GM21529 (cell line): ENCODE measurements around the gene BACH2.
"Not testable (repeated sequence)": the region's sequence is repeated elsewhere in the genome, so short reads cannot be mapped to it uniquely, and the experiment has no call there.

ENCODE experiments used
- ATAC-seq: cut with Tn5 transposase; IDR thresholded peaks from one replicate; pipeline ENCODE4 v1.9.1; 2021; ENCODE audit not compliant: unreplicated experiment

Gene BACH2

GRCh38 chr6:90282265-90282664 lies 14.4 kb downstream of the BACH2 start:
- not testable (repeated sequence) for ATAC-seq

DNA sequence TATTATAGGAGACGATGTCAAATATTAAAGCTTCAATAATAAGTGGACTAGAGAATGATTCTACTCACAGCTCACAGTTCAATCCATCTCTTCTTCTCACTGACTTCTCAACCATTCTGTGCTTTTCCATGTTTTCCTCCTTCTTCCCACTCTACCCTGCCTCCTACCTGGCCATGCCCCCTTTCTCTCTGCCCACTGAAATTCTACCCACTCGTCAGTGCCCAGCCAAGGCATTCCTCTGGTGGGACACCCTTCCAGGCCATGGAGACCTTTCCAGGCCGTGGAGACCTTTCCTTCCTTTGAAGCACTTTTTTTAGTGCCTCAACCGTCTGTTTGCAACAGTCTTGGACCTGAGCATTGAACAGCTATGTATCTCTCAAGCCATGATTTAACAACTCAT lies 18.5 kb downstream of the BACH2 start:
- no peak for ATAC-seq

DNA sequence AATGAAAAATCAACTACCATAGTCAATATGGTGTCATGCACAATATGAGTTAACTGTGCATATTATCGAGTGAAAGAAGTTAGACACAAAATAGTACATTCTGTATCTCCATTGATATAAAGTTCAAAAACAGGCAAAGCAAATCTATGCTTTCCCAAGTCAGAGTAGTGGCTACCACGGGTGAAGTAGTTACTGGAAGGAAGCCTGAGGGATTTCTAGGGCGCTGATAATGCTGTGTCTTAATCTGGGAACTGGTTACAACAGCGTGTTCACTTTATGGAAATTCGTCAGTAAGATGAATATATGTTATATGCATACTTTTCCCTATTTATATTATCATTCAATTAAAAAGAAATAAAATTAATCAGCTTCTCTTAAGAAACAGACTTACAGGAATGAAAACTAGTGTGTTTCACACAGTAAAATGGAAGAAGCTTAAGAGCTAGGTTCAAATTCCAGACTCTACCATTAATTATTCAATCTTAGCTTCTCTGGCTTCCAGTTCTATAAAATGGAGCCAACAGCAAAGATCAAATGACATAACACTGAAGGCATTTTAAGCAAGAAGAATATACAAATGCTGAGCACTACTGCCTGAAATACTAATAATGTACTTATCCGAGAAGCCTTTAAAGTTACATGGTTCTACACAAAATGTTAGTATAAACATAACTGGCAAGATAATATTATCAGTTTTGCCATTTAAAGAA lies 19.2 kb downstream of the BACH2 start:
- ATAC-seq, result no peak

DNA sequence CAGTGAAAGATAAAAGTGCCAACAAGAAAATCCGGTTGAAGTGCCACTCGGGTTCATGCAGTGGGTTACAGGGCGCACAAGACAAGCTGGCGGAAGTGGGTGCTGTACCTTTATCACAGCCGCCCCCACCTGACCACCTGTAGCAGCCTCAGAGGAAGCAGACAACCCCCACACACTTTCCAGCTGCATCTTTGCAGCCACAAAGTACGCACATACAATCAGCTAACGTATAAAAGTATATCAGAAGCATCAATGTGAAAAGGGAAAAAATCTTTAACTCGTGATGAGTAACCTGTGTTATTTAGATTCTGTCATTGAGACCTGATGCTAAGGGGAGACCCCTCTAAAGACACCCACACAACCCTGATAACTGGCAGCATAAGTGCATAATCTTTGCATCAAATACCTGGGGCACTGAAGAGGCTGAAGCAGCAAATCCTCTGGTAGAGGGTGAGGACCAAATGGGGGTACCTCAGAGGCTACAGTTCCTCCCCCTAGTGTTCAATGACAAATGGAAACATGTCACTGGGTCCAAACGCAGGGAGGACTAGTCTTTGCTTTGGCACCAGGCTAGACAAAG lies 22.1 kb downstream of the BACH2 start:
- ATAC-seq, result no peak

- no peak for ATAC-seq
Measured at GRCh38 chr6:90273863-90274262, 22.8 kb downstream of the BACH2 start.

DNA sequence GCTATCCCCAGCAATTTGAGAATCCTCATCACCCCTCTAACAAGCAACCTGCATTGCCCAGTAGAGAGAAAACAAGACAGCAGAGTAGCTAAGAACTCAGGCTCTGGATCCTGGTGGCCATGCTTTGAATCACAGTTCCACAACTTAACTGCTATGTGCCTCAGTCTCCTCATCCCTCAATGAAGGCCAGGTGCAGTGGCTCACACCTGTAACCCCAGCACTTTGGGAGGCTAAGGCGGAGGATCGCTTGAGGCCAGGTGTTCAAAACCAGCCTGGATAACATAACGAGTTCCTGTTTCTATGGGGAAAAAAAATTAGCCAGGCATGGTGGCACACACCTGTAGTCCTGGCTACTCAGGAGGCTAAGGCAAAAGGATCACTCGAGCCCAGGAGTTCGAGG lies 23.7 kb downstream of the BACH2 start:
- ATAC-seq, result no peak

GRCh38 chr6:90271831-90272230 lies 24.8 kb downstream of the BACH2 start:
- ATAC-seq, result no peak

DNA sequence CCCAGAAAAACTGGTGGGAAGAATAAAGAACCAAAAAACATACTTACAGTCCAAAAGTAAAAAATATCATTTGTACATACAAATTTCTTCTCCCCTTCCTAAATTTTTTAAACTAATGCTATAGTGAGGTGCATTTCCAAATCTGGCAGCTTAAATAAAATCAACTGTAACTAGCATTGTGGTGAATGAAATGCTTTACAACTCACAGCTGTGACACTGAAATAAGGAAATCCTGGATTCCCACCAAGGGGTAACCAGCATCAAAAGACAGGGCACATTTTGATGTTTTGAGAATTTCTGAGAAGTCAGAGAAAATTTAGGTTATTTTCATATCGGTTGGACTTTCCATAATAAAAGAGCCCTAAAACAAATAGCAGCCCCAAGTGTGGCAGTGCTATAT lies 27.3 kb downstream of the BACH2 start:
- no peak for ATAC-seq

DNA sequence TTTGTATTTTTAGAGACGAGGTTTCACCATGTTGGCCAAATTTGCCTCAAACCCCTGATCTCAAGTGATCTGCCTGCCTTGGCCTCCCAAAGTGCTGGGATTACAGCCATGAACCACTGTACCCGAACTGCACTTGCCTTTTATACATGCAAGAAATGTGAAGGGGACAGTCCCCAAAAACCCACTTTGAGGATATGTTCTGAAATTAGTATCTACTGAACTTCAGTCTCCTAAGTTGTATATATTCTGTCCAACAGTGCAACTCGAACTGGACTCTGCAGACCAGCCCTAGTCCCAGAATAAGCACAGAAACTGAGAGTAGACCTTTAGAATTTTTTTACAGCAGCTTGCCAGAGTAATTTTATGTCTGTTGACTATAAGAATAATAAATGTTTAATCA lies 28.5 kb downstream of the BACH2 start:
- no peak for ATAC-seq

- ATAC-seq, result no peak
Measured at GRCh38 chr6:90266905-90267621, 29.6 kb downstream of the BACH2 start.

DNA sequence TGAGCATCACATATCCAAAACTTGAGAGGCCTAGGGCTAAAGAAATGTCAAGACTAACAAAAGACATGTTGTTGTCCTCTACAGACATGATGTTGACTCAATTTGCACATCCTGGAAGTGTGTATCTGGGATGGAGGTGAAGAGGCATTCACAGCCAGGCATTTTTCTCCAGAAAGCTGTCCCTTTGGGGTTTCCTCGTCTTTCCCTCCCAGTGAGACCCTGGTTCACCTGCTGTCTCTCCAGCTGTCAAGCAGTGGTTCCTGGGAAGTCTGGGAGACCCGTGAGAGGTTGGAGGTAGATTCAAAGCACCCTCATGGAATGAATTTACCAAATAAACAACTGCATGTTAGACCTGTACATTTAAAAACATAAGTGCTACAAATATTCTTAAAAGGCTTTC lies 32.1 kb downstream of the BACH2 start:
- no peak for ATAC-seq

DNA sequence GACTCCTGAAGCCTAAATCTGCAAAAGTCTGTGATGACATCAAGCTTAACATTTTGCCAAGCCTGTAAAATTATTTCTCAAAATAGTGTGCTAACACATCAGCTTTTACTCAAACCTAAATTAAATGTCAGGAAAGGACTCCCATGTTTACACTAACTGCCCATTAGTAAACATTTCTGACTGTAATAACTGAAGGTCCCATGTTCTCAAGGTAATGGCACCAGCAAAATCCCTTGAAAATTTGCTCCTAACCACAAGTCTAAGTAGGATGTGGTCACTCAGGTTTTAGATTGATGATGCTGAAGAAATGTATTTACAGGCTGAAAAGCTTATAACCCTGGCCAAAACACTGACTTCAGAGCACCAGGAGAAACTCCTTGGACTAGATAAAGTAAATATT lies 33.0 kb downstream of the BACH2 start:
- no peak for ATAC-seq

DNA sequence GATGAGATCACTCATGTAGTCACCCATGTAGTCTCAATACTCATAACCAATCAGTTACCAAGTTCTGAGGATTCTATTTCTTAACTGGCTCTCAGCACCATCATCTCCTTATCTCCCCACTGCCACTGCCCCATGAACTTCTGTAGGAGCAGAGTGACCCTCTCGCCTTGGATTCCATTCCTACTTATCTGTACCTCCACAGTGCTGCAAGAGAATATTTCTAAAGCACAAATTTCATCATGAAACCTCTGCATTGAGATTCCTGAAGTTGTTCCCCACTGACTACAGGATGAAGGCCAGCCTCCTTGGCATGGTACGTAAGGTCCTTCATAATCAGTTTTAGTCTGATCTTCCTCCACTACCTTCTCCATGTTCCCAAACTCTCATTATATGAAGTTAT lies 34.8 kb downstream of the BACH2 start:
- ATAC-seq, result no peak

DNA sequence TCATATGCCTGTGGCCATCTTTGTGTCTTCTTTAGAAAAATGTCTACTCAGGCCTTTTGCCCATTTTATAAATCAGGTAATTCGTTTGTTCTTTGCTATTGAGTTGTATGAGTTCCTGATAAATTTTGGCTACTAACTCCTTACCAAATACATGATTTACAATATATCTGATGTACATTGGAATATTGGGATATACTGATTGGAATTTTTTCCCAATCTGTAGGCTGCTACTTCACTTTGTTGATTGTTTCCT lies 39.2 kb downstream of the BACH2 start:
- no peak for ATAC-seq

DNA sequence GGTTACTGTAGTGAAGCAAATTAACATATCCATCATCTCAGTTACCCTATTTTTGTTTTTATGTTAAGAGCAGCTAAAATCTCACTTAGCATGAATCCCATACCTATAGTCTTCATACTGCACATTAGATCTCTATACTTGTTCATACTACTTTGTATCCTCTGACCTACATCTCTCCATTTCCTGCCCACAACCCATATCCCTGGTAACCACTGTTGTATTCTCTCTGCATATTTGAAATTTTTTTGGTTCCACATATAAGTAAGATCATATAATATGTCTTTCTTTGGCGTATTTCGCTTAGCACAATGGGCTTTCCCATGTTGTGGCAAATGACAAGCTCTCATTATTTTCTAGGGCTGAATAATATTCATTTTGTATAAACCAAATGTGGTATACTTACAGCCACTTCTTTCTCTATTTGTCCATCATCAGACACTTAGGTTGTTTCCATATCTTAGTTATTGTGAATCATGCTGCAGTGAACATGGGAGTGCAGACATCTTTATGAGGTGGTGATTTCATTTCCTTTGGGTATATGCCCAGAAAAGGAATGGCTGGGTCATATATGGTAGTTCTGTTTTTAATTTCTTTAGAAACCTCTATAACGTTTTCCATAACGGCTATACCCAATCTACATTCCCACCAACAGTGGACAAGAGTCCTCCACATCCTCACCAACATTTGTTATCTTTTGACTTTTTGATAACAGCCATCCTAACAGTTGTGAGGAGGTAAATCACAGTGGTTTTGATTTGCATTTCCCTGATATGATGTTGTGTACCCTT lies 39.8 kb downstream of the BACH2 start:
- ATAC-seq, result no peak

DNA sequence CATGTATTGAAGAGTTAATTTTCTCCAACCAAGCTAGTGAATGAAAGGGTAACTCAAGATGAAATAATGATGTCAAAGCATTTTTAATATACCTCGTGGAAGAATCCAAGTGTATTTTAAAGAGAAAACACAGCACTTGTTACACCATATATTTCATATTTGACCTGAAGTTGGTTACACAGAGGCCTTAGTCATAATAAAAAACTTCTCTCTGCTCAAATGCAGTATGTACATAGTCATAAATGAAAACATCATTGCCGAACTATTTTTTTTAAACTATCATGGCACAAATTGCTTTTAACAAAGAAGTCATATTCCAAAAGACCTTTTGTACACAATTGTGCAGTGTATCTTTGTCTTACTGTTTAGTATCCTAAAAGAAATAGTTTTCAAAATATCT lies 43.0 kb downstream of the BACH2 start:
- ATAC-seq, result no peak

- ATAC-seq, result peak; percentile 96
Measured at GRCh38 chr6:90251295-90251992, 45.2 kb downstream of the BACH2 start.

DNA sequence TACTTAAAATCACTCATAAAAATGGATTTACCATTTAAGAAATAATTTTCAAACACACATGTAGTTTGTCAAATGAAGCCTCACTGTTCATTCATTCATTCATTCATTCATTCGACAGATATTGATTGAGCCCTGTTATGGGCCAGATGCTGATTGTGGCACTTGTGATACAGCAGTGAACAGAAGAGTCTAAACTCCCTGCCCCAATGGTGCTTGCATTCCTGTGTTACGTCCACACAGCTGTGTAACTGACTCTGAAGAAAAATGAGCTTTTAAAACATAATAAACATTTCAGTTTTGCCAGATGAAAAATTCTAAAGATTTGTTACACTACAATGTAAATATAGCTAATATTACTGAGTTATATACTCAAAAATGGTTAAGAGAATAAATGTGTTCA lies 46.2 kb downstream of the BACH2 start:
- no peak for ATAC-seq

GRCh38 chr6:90249458-90249857 lies 47.2 kb downstream of the BACH2 start:
- no peak for ATAC-seq

GRCh38 chr6:90249034-90249433 lies 47.6 kb downstream of the BACH2 start:
- no peak for ATAC-seq

DNA sequence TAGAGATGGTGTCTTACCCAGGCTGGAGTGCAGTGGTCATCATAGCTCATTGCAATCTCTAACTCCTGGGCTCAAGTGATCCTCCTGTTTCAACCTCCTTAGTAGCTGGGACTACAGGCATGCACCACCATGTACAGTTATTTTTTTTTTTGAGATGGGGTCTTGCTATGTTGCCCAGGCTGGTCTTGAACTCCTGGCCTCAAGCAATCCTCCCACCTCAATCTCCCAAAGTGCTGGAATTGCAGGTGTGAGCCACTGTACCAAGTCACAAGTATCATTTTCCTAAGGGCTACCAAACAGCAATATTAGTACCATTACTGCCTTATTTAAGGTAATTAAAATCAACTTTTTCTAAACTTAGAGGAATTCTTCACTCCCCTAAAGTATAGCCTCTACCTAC lies 49.4 kb downstream of the BACH2 start:
- no peak for ATAC-seq
